ENCODE results near the gene TNFSF12. TPM values are rescaled to one million over a fixed set of nuclear protein-coding genes. Genes with fewer than 3 reads are reported as not detected.

Gene TNFSF12
- total RNA-seq, 1 donor from 2014 or later, result 15.0 TPM

GRCh38 chr17:7570351-7570750 lies 21.5 kb downstream of the TNFSF12 start:
- no peak for TF ChIP-seq CTCF (IDR thresholded peaks at IDR 0.05)
- H3K27me3 Mint-ChIP-seq (ENCODE audit: unreplicated experiment), result no peaks in the 10 kb centered on the region
- peaks cover 26% of the 10 kb centered on the region for H3K4me1 Mint-ChIP-seq (ENCODE audit: unreplicated experiment)
- peaks cover 29% of the 10 kb centered on the region for H3K36me3 Mint-ChIP-seq (ENCODE audit: unreplicated experiment)
- no peak overlapping the region for H3K4me3 Mint-ChIP-seq (ENCODE audit: unreplicated experiment)
- no peaks in the 10 kb centered on the region for H3K9me3 Mint-ChIP-seq (ENCODE audit: unreplicated experiment)
- DNase-seq (ENCODE audit: extremely low spot score, unreplicated experiment), result no peak
- H3K27ac Mint-ChIP-seq (ENCODE audit: unreplicated experiment), result peak overlapping the region; percentile 12

DNA sequence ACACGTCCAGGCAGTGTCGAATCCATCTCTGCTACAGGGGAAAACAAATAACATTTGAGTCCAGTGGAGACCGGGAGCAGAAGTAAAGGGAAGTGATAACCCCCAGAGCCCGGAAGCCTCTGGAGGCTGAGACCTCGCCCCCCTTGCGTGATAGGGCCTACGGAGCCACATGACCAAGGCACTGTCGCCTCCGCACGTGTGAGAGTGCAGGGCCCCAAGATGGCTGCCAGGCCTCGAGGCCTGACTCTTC lies 23.4 kb downstream of the TNFSF12 start:
- H3K36me3 Mint-ChIP-seq (ENCODE audit: unreplicated experiment), result peaks cover 43% of the 10 kb centered on the region
- H3K4me3 Mint-ChIP-seq (ENCODE audit: unreplicated experiment), result peak overlapping the region; percentile 96
- no peaks in the 10 kb centered on the region for H3K9me3 Mint-ChIP-seq (ENCODE audit: unreplicated experiment)
- no peaks in the 10 kb centered on the region for H3K27me3 Mint-ChIP-seq (ENCODE audit: unreplicated experiment)
- no peak for TF ChIP-seq CTCF (IDR thresholded peaks at IDR 0.05)
- H3K27ac Mint-ChIP-seq (ENCODE audit: unreplicated experiment), result peak overlapping the region; percentile 94
- no peak for DNase-seq (ENCODE audit: extremely low spot score, unreplicated experiment)
- peaks cover 37% of the 10 kb centered on the region for H3K4me1 Mint-ChIP-seq (ENCODE audit: unreplicated experiment)

- TF ChIP-seq CTCF (IDR thresholded peaks at IDR 0.05), result no peak
- H3K4me1 Mint-ChIP-seq (ENCODE audit: unreplicated experiment), result peaks cover 37% of the 10 kb centered on the region
- H3K4me3 Mint-ChIP-seq (ENCODE audit: unreplicated experiment), result peak overlapping the region; percentile 96
- peak overlapping the region; percentile 98 for H3K27ac Mint-ChIP-seq (ENCODE audit: unreplicated experiment)
- peaks cover 43% of the 10 kb centered on the region for H3K36me3 Mint-ChIP-seq (ENCODE audit: unreplicated experiment)
- no peaks in the 10 kb centered on the region for H3K27me3 Mint-ChIP-seq (ENCODE audit: unreplicated experiment)
- peak; percentile 100 for DNase-seq (ENCODE audit: extremely low spot score, unreplicated experiment)
- H3K9me3 Mint-ChIP-seq (ENCODE audit: unreplicated experiment), result no peaks in the 10 kb centered on the region
Measured at GRCh38 chr17:7572588-7573323, 23.9 kb downstream of the TNFSF12 start.

- no peaks in the 10 kb centered on the region for H3K9me3 Mint-ChIP-seq (ENCODE audit: unreplicated experiment)
- no peaks in the 10 kb centered on the region for H3K27me3 Mint-ChIP-seq (ENCODE audit: unreplicated experiment)
- H3K36me3 Mint-ChIP-seq (ENCODE audit: unreplicated experiment), result peaks cover 50% of the 10 kb centered on the region
- peak; percentile 93 for DNase-seq (ENCODE audit: extremely low spot score, unreplicated experiment)
- peaks cover 42% of the 10 kb centered on the region for H3K4me1 Mint-ChIP-seq (ENCODE audit: unreplicated experiment)
- peak overlapping the region; percentile 98 for H3K27ac Mint-ChIP-seq (ENCODE audit: unreplicated experiment)
- no peak for TF ChIP-seq CTCF (IDR thresholded peaks at IDR 0.05)
- peak overlapping the region; percentile 96 for H3K4me3 Mint-ChIP-seq (ENCODE audit: unreplicated experiment)
Measured at GRCh38 chr17:7573324-7574080, 24.6 kb downstream of the TNFSF12 start.

- TF ChIP-seq CTCF (IDR thresholded peaks at IDR 0.05), result no peak
- Mint-ChIP-seq H3K9me3 (ENCODE audit: unreplicated experiment) (no peaks in the 10 kb centered on the region), H3K4me3 (ENCODE audit: unreplicated experiment) (peak overlapping the region; percentile 96), H3K27me3 (ENCODE audit: unreplicated experiment) (no peaks in the 10 kb centered on the region), H3K27ac (ENCODE audit: unreplicated experiment) (peak overlapping the region; percentile 64), H3K36me3 (ENCODE audit: unreplicated experiment) (peaks cover 55% of the 10 kb centered on the region), H3K4me1 (ENCODE audit: unreplicated experiment) (peaks cover 47% of the 10 kb centered on the region)
- no peak for DNase-seq (ENCODE audit: extremely low spot score, unreplicated experiment)
Measured at GRCh38 chr17:7574176-7574953, 25.5 kb downstream of the TNFSF12 start.
